Activated CD4-positive, alpha-beta T cell treated with anti-CD3 and anti-CD28 coated beads, Interleukin-2, amount 50 U/mL, for 4 hours (primary cell): ENCODE data around the gene STING1.
"Not testable (repeated sequence)": the region's sequence is repeated elsewhere in the genome, so short reads cannot be mapped to it uniquely, and the experiment has no call there.

Experiments
- DNase-seq, 2 experiments: peaks; one replicate each; pipeline ENCODE4 v3.0.0-alpha.2; 2020

STING1 gene

GRCh38 chr5:139482050-139482889, at the start of gene STING1:
STING1 (minus strand) TSS chr5:139482758; CDS start chr5:139481704, 1,054 bp downstream.
- peak; percentile 20 to 42 for DNase-seq

GRCh38 chr5:139531772-139532169, 49.2 kb upstream of the STING1 start:
- DNase-seq = no peak

- not testable (repeated sequence) for DNase-seq
Observed at GRCh38 chr5:139530079-139530478, 47.5 kb upstream of the STING1 start.

DNA sequence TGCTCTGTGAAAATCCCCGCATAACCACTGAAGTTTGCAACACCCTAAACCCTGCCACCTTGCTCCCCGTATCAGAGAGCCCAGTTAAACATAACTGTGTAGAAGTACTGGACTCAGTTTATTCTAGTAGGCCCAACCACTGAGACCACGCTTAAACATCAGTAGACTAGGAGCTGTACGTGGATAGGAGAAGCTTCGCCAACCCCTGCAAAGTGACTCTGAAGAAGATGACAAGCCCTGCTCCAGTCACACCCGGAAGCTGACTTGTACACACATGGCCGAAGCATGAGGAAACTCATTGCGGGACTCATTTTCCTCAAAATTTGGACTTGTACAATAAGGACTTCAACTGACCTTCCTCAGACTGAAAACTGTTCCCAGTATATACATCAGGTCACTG, 46.1 kb upstream of the STING1 start:
- not testable (repeated sequence) for DNase-seq

- DNase-seq = not testable (repeated sequence)
Observed at GRCh38 chr5:139527896-139528467, 45.4 kb upstream of the STING1 start.

DNA sequence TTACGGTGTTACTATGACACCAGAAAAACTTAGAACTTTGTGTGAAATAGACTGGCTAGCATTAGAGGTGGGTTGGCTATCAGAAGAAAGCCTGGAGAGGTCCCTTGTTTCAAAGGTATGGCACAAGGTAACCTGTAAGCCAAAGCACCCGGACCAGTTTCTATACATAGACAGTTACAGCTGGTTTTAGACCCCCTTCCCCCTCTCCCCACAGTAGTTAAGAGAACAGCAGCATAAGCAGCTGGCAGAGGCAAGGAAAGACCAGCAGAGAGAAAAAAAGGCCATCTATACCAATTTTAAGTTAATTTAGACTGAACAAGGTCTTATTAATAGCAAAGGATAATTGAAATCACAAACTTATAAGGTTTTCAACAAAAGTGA, 44.5 kb upstream of the STING1 start:
- DNase-seq = not testable (repeated sequence)

DNA sequence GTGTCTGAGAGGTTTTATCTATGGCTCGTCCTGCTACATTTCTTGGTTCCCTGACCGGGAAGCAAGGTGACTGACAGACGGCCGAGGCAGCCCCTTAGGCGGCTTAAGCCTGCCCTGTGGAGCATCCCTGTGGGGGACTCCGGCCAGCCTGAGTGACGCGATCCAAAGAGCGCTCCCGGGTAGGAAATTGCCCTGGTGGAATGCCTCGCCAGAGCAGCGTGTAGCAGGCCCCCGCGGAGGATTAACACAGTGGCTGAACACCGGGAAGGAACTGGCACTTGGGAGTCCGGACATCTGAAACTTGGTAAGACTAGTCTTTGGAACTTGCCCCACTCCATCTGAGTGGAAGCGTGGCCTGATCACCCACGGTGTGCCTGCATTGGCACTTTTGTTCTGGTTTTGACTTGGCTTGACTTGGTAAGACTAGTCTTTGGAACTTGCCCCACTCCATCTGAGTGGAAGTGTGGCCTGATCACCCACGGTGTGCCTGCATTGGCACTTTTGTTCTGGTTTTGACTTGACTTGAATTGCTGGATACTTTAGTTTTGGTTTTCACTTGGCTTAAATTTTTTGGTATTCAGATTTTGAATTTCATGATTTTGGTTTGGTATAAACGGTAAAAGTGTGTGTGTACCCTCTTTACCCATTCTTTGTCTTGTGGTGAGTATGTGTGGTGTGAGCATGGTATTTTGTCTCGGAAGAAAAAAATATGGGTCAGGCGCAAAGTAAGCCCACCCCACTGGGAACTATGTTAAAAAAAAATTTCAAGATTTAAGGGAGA, 43.9 kb upstream of the STING1 start:
- DNase-seq = not testable (repeated sequence)

DNA sequence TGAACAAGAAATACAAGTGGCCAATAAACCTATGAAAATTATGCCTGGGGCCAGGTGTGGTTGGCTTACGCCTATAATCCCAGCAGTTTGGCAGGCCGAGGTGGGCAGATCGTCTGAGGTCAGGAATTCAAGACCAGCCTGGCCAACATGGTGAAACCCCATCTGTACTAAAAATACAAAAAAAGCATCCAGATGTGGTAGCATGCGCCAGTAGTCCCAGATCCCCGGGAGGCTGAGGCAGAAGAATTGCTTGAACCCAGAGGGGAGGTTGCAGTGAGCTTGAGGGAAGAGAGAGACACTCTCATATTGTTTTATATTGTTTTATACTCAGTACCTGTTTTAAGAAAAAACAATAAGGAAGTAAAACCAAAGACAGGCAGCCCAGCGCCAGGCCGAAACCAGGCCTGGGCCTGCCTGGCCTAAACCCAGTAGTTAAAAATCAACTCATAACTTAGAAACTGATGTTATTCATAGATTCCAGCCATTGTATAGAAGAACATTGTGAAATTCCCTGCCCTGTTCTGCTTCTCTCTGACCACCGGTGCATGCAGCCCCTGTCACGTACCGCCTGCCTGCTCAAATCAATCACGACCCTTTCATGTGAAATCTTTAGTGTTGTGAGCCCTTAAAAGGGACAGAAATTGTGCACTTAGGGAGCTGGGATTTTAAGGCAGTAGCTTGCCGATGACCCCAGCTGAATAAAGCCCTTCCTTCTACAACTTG, 43.2 kb upstream of the STING1 start:
- DNase-seq = not testable (repeated sequence)

DNA sequence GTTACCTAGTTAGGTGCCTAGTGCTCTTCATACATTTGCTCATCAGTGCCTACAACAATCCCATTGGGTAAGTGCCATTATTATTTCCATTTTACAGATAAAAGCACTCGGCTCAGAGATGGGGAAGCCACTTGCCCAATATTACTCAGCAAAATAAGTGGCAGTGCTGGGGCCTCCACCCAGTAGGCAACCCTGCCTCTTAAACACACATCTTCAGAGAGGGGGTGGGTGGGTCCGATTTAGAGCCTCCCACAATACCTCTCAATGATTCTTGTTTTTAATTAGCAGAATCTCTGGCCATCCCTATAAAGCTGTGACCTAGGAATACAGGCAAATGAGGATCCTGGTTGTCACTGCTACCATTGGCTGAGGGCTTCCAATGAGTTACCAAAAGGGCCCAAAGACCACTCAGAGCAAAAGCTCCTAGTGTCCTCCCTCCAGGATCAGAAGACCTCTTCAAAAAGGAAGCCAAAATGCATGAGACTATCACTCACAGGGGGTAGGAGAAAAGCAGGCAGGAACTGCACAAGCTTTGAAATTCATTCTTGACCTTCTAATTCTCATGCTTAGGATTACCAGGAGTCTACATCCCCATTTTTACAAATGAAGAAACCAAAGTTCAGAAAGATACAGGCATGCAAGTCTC, 42.5 kb upstream of the STING1 start:
- DNase-seq = no peak

DNA sequence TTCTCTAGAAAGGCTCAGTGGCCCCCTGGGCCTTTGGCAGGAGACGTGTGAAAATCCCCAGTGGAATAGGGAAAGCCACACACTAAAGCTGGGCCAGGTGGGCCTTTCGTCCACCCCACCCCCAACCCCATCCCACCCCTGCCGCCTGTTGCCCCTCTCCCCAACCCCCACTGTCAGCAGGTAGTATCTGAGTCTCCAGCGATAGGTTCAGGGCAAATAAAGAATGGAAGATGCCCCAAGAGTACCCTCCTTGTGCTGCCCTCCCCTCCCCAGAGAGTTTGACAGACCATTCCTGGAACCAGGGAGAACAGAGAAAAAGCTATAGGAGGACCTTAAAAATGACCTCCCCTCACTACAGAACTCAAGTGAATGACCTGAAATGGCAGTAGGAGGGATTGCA, 41.9 kb upstream of the STING1 start:
- DNase-seq = no peak

DNA sequence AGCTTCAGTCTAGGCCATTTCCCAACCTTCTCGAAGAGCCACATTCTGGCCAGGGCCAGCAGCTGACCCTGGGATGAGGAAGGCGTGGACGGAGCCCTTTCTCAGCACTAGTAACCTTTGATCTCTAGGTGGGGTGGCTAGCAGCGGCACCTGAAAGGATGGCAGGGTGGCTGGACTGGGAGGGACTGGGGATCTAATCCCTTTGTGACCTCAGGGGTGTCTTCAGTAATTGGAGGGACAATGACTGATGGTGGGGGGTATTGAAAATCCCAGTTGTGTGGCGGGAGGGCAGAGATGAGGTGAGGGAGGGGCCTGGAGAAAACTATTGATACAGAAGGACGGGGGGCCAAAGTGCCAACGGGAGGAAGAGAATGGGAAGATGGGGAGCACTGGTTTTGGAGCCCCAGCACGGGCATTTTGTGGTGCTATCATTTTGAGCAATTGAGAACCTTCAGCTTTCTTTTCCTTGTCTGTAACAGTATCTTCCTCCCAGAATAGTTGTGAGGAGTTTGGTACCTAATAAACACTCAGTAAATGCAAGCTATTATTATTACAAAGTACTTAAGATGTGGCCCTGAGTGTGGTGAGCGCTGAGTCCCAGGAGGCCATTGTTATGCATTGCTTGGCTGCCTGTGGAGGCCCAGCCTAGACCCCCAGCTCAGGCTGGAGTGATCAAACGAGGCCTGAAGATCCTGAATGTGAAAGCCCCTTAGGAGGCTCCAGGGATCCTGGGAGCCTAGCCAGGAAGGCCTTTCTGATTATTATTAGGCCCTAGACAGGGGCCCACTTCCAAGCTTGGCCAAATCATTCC, 41.3 kb upstream of the STING1 start:
- no peak for DNase-seq

DNA sequence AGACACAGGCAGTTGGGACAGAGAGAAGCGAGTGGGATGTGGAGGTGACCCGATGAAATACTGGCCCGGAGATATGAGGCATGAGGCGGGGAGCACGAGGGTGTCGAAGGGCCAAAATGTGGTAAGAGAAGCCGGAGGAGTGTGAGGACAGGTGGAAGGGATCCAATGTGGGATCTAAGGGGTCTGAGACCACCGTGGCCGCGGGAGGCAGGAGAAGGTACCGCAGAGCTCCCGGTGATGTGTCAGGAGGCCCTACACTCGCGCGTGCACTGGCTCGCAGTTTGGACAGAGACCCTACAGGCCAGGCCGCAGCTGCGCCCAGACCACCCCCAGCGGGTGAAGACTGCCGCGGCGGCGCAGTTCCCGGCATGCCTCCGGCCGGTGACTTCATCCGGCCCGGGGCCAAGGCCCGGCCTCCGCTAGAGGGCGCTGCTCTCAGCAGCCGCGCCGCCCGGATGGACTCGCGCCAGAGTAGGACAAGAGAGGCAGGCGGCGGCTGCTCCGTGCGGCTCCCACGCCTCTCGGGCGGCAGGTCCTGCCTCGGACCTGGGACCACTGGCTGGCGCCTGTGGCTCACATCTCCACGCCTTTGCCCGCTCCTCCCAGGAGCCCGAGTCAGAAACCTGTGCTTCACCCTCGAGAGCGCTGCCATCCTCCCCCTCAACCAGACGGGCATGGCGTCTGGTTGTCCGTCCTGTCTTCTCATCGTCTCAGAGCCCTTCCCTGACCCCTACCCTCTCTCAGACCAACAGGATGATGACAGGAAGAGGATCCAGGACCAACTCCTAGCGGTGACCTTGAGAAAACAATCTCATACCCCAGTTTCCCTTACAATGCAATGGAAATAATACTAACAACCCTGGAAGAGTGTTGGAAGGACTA, 35.4 kb upstream of the STING1 start:
- DNase-seq = peak; percentile 80 to 81

- no peak for DNase-seq
Observed at GRCh38 chr5:139514486-139514856, 31.9 kb upstream of the STING1 start.

DNA sequence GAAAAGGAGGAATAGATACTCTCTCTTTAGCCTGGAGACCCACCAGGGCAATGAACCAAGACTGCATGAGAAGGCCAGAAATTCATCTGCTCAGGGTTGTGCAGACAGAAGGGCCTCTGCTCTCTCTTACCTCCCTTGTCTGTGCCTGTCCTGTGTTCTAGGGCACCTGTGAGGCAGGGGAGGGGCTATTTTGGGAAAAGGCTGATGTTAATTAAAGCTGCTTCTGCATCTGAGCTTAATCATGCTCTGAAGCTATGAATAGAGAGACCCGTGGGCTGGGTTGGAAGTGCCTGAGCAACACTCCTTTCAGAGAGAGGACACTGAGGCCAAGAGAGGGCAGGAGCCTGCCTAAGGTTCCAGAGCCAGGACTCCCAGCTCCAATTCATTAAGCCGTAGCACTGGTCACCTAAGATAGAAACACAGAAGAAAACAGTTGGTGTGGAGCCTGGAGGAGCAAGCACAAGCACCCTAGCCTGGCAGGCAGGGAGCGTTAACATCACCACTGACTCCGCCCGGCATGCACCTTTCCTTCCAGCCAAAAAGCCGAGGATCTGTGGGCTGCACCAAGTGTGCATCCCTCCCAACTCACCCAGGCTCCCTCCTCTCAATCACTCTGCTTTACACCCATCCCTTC, 31.4 kb upstream of the STING1 start:
- DNase-seq = no peak

- DNase-seq = peak; percentile 78
Observed at GRCh38 chr5:139513434-139513833, 30.9 kb upstream of the STING1 start.

DNA sequence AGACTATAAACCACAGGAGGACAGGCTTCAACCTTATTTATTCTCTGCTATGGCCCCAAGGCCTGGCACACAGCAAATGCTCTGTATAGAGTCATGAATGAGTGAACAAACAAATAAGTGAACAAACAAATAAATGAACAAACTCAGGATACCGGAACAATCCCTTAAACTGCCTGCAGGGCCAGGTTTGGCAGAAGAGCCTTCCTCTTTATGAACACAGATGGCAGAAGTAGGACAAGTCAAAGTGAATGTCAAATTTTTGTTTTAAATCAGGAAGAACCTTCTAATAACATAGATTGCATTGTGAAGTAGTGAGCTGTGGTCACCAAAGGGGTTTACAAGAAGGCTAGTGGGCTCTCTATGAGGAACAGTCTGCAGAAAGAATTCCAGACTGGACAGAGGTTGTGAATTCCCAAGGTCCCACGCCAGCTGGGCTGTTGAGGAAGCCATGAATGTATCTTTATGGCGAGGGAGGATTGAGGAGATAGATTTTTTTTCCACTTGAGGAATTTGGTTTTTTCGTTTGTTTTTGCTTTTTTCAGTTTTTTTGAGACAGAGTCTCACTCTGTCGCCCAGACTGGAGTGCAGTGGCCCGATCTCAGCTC, 30.3 kb upstream of the STING1 start:
- DNase-seq = no peak

- DNase-seq = not testable (repeated sequence)
Observed at GRCh38 chr5:139504722-139505121, 22.2 kb upstream of the STING1 start.

DNA sequence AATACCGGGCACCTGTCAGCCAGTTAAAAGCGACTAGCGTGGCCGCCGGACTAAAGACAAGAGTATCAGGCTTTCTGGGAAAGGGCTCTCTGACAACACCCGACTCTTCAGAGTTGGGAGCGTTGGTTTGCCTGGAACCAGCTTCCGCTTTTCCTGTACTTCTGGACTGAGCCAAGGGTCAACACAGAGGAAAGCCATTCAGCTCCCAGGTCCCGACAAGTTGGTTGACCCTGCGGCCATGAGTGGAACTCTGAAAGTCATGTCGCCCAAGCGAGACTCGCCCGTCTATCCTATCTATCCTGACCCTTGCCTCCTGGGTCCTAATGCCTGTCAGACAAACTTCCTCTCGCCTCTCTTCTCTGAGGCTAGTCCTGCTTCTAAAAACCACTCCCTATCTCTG, 21.3 kb upstream of the STING1 start:
- not testable (repeated sequence) for DNase-seq

- not testable (repeated sequence) for DNase-seq
Observed at GRCh38 chr5:139503036-139503817, 20.7 kb upstream of the STING1 start.
